ENCODE data around the gene CFAP410.

Gene CFAP410

DNA sequence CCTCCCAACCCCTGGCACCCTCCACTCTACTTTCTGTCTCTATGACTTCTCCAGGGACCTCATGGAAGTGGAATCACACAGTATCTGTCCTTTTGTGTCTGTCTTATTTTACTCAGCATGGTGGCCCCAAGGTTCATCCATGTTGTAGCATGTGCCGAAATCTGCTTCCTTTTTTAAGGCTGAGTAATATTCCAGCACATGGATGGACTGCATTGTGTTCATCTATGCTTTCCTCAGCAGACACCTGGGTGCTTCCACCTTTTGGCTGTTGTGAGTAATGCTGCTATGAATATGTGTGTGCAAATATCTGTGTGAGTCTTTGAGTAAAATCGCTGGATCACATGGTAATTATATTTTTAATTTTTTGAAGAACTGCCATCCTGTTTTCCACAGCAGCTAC, 40.9 kb downstream of the CFAP410 start:
- peak; percentile 13 for DNase-seq (ENCODE audit: low read depth)

DNA sequence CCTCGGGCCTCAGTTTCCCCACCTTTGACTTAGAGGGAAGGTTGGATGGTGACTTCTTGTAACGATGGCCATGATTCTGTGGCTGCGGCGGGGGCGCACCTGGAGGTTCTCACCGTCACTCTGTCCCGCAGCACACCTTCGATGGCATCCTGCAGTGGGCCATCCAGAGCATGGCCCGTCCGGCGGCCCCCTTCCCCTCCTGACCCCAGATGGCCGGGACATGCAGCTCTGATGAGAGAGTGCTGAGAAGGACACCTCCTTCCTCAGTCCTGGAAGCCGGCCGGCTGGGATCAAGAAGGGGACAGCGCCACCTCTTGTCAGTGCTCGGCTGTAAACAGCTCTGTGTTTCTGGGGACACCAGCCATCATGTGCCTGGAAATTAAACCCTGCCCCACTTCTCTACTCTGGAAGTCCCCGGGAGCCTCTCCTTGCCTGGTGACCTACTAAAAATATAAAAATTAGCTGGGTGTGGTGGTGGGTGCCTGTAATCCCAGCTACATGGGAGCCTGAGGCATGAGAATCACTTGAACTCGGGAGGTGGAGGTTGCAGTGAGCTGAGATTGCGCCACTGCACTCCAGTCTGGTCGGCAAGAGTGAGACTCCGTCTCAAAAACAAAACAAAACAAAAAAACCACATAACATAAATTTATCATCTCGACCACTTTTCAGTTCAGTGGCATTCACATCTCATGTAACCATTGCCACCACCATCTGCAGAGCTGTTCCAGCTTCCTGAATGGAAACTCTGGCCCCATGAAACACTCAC, 41.5 kb downstream of the CFAP410 start:
- DNase-seq (ENCODE audit: low read depth): peak; percentile 72

DNA sequence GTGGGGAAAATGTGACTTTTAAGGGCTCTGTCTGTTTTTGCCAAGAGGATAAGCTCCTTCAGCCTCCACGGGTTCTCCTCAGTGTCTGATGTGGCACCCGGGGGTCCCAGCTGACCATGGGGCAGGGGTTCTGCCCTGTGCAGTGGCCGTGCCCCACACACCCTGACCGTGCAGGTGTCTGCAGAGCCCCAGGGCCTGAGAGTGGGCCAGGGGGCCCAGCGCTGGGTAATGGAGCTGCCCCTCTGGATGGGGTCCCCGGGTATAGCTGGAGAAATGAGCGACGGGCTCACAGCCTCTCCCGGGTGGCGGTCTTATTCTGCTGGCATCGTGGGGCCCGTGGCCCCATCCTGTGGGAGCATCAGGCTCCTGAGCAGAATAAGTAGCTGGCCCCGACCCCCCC, 42.3 kb downstream of the CFAP410 start:
- DNase-seq (ENCODE audit: low read depth): no peak

DNA sequence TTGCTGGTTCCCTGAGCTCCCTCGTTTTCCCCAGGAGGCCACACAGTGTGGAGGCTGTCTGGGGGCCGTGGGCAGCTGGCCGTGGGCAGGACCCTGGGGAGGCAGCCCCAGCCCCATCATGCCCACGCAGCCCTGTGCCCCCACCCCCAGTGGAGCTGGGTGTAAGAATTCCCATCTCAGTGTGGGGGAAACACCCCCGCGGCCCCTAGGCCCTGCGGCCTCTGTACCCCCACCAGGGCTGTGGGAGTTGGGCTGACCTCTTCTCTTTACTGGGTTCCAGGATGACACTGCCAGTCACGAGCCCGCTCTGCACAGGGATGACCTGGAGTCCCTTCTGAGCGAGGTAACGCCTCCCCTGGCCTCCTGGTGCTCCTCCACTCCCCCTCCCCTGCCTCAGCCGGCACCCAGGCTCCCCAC, 43.1 kb downstream of the CFAP410 start:
- no peak for DNase-seq (ENCODE audit: low read depth)

DNA sequence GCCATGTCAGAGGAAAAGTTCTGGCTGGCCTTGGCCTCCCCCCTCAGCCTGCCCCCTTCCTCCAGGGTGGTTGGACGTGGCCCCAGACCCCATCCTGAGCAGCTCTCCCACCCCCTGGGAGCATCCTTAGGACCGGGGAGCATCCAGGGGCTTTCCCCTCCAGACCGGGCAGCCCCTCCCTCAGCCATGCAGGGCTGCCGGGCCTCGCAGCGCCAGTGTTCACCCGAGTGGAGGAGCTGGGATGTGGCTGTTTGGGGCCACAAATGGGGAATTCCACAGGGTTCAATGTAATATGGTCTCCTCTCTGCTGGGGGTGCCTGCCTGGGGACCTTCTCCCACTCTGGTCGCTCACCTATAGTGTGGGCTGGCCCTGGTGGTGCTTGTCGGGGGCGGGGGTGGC, 43.5 kb downstream of the CFAP410 start:
- no peak for DNase-seq (ENCODE audit: low read depth)

DNA sequence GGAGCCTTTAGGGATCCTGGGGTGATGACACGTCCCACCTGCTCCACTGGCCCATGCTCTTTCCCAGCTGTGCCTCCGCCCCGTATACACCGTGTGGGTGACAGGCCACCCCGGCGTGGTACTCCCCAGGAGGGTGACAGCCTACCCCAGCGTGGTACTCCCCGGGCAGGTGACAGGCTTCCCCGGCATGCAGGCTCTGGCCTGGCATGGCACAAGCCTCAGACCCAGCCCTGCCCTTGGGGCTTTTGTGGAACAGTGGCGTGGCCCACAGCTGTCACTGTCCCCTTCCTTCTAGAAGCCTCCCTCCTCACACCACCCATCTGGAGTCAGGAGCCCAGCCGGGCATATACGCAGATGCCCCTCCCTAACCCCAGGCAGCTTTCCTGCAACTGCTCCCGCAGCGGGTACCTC, 44.0 kb downstream of the CFAP410 start:
- no peak for DNase-seq (ENCODE audit: low read depth)

DNA sequence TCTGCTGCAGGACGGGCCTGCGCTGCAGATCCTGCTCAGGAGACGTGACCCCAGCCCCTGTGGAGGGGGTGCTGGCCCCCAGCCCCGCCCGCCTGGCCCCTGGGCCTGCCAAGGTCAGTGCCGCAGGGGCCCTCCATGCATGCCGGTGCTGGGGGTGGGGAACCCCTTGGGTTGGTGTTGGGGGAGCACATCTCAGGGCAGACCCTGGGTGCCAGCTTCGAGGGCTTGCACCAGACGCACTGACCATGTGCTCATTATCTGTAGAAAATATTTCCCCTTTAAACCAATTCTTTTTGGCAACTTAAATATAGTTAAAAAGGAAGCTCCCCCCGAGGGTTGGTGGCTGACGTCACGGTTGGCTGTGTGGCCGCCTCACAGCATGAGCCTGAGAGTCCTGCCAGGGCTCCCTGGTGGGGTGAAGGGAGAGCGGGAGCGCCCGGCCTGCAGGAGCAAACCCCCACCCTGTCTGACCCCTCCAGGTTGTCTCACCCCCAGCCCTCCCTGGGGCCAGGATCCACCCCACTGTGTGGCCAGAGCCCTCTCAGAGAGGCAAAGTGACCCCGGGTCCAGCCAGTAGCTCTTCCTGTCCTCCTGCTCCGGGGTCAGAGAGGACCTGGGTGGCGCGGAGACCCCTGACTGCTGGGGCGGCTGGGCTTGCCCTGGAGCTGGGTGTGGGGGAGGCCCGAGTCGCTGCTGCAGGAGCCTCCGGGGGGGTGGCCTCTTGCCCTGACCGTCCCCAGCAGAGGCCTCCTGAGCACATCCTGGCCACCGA, 44.6 kb downstream of the CFAP410 start:
- no peak for DNase-seq (ENCODE audit: low read depth)

DNA sequence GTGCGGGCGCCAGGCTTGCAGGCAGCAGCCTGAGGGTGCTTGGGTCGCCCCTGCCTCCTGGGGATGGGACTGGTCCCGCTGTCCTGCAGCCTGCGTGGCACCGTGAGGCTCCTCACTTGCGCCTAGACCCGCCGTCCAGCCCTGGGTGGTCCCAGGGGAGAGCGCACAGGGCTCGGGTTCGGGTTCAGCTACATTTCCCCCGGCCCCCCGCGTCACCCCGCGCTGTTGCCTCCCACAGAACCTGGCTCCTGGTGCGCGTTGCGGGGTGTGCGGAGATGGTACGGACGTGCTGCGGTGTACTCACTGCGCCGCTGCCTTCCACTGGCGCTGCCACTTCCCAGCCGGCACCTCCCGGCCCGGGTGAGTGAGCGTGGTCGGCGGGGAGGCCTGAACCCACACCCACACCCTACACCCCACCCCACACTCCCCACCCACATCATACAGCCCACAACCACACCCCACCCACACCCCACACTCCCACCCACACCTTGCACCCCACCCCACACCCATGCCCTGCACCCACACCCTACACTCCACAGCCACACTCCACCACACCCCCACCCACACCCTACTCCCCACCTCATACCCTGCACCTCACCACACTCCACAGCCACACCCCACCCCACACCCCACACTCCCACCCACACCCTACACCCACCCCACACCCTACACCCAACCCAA, 45.5 kb downstream of the CFAP410 start:
- no peak for DNase-seq (ENCODE audit: low read depth)

DNA sequence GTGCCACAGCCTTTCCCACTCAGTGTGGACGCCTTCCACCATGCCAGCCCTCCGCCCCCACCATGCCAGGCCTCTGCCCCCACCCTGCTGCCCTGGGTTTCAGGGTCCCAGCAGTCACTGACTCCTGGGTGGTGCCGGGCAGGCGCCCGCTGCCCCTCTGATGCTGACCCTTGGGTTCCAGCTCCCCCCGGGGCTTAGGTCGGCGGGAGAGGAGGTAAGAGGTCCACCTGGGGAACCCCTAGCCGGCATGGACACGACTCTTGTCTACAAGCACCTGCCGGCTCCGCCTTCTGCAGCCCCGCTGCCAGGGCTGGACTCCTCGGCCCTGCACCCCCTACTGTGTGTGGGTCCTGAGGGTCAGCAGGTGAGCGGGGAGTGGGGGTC, 46.4 kb downstream of the CFAP410 start:
- DNase-seq (ENCODE audit: low read depth): no peak

DNA sequence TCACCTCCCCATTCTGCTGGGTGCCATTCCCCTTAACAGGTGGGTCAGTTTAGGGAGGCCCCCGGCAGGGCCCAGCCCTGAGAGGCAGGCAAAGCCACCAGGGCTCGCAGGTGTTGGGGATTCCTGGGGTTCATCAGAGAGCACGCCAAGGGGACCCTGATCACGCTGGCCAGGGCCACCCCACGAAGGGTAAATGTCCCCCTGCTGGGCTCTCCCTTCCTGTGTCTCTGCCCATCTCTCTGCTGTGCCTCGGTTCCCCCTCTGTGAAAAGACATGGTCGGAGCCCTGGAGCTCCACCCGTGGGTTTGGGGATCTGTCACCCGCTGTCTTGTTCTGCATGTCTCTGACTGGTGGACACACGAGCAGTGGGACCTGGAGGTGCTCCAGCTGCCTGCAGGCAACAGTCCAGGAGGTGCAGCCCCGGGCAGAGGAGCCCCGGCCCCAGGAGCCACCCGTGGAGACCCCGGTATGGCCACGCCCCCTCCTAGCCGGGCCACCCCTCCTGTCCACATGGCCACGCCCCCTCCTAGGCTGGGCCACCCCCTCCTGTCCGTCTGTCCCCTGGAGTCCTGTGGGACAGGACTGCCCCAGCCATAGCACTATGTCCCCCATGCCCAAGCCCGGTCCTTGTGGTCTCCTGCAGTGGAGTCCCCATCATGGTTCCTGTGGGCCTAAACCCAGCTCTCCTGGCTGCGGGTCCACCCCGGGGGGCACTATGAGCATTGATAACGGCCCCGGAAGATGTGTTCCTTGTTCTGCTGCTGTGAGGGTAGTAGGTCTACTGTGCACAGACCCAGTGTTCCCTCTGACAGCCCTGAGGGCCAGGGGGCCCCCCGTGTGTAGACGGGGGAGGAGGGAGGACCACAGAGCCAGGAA, 47.0 kb downstream of the CFAP410 start:
- no peak for DNase-seq (ENCODE audit: low read depth)

DNA sequence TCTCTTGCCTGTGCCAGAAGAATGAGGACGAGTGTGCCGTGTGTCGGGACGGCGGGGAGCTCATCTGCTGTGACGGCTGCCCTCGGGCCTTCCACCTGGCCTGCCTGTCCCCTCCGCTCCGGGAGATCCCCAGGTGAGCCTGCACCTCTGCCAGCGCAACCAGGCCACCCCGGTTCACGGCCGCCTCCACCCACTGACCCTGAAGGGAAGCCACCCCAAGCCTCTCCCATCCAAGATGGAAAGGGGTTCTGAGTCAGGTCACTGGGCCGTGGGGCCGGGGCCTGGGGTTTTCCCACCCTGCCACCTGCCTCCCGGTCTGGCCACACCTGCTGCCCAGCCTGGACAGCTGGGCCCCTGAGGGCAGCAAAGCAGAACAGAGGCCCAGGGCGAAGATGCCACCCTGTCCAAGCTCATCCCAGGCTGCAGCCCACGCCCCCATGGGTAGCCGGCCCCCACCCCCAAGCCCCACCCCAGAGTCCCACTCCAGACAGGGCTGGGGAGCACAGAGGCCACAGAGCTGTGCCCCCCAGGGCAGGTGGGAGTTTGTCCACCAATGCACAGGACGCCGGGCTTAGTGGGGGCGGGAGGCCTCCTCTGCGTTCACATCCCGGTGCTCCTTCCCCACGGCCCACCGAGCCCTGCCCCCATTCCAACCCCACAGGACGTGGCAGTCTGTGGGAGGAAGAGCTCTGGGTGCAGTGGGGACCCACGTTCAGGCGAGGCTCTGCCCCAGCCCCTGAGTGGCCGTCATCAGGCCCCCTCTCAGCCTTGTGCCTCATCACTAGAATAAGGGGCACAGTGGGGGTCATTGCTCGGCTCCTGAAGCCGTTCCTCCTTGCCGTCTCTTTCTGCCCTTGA, 47.9 kb downstream of the CFAP410 start:
- no peak for DNase-seq (ENCODE audit: low read depth)

DNA sequence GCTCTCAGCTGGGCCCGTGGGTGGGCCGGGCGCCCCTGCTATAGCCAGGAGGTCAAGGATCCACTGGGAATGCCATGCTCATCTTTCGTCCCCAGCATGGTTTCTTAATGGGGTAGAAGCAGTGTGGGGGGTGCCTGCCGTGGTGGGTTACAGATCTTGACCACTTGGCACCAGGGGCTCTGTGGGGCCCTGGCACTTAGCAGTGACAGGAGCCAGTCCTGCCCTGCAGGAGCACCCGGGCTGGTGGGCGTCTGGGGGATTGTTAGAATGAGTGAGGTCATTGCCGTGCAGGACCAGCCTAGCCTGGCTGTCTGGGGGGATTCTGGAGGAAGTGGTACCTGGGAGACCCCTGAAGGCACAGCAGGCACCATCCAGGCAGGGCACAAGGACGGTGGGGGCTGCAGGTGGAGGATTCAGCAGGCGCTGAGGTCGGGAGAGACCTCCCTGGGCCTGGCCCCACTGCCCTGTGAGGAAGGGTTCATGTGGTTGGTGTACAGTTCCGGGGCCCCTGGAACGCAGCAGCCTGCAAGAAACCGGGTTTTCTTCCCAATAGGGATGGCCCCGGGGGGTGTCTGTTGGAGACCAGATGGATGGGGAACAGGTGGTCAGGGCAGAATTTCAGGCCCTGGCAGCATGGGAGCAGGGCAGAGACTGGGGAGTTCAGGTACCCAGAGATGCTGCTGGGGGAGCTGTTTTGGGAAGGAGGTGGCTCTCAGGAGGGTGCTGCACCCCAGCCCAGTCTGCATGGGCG, 48.7 kb downstream of the CFAP410 start:
- DNase-seq (ENCODE audit: low read depth): no peak

DNA sequence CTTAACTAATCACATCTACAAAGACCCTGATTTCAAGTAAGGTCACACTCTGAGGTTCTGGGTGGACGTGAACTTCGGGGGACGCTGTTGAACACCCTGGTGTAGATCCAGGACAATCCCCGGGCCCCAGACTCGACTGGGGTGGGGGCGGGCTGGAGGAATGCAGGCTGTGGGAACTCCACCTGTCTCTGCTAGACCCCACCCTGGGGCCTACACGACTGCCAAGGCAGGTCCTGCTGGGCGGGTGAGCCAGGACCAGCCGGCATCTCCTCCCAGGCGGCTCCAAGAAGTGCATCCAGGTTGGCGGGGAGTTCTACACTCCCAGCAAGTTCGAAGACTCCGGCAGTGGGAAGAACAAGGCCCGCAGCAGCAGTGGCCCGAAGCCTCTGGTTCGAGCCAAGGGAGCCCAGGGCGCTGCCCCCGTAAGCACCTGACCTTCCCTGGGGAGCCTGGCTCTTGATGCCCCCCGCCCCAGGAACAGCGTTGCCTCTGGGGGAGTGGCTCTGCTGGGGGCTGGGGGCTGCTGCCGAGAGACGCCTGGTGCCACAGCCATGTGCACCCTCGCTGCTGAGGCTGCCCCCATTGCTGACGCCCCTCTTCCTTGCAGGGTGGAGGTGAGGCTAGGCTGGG, 49.7 kb downstream of the CFAP410 start:
- DNase-seq (ENCODE audit: low read depth): no peak

DNA sequence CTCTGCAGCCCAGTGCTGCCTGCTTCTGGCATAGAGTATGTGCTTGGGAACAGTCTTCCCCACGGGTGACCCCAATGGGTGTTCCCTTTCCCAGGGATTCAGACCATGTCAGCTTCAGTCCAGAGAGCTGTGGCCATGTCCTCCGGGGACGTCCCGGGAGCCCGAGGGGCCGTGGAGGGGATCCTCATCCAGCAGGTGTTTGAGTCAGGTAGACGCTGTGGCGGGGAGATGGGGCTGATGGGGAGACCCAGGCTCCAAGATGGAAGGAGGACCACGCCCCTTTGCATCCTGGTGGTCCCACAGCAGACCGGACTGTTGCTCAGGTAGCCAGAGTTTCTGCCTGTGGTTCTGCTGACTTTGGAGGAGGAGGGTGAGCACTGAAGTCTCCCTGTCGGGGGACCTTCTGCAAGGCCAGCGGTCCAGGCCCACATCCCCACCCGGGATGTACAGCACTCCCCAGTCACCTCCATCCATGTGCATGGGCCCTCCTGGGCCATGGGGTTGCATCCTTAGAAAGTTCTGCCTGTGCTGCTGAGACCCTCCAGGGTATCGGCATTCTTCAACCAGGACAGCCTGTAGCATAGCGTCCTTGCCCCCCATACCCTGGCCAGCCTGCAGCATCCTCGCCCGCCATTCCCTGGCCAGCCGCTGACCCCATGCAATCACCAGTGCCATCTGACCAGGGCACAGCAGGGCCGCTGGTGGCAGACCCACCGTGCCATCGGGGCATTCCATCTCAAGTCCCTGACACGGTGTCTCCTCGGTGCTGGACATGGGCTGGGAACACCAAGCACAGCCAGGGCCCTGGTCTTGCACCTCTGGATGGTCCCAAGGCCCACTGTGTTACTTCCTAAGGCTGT, 50.7 kb downstream of the CFAP410 start:
- DNase-seq (ENCODE audit: low read depth): no peak

DNA sequence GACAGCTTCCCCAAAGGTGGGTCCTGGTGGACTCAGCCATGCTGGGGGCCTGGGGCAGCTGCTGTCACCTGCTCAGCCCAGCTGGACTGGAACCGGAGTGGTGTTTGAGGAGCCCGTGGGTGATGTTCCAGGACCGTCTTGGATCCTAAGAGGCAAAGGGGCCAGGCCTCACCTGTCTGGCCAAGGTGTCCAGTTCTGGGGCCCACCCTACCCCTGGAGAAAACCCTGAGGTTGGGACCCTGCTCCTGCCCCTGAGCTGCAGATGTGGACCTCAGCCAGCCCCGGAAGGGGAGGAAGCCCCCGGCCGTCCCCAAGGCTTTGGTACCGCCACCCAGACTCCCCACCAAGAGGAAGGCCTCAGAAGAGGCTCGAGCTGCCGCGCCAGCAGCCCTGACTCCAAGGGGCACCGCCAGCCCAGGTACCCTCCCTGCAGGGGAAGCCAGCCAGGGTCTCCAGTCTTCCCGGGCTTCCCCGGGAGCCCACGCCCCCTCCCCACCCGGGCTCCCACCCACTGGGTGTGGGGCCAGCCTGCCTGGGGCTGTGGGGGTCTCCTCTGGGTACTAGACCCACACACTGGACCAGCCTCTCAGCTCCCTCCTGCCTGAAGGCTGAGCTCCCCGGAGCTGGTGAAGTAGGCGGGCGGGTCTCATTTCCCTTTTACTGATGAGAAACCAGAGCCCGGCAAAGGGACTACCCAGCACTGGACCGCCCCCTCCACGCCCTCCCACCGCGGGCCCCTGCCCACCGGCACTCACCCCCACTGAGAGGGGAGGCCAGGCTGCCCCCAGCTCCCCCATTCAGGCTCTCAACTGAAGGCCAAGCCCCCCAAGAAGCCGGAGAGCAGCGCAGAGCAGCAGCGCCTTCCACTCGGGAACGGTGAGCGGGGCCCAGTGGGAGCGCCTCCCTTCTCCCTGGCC, 52.2 kb downstream of the CFAP410 start:
- DNase-seq (ENCODE audit: low read depth): no peak

DNA sequence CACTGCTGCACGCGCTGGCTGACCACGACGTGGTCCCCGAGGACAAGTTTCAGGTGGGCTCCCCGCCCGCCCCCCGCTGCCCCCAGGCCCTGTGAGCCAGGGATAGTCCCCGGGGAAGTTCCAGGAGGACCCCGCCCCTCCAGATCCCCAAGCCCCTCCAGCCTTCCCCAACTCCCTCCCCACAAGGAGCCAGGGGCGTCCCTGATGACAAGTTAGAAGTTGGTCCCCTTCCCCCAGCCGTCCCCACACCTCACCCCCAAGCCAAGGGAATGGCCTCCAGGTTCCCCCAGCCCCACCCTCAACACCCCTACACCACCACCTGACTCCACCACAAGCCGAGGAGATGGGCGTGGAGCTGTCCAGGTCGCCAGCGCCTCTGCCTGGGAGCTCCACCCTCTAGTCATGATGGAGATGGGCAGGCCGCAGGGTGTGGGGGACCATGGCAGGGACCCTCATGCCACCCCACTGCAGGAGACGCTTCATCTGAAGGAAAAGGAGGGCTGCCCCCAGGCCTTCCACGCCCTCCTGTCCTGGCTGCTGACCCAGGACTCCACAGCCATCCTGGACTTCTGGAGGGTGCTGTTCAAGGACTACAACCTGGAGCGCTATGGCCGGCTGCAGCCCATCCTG, 53.0 kb downstream of the CFAP410 start:
- no peak for DNase-seq (ENCODE audit: low read depth)

Measured in amniotic epithelial cell (primary cell).